GM10266 (cell line): Measurements from ENCODE around the gene MRPL9.

ENCODE experiments used
- DNase-seq: peaks from one replicate; pipeline ENCODE4 v3.0.0; 2012; ENCODE audit errors: extremely low spot score
- TF ChIP-seq, protein P1 (sequence below): IDR thresholded peaks from 2 replicates; pipeline ENCODE4 v1.5.1; 2012; ENCODE audit warnings: mild to moderate bottlenecking, low read depth; ENCODE audit not compliant: control insufficient read depth, insufficient read depth; ENCODE audit errors: missing control alignments

The MRPL9 gene

DNA sequence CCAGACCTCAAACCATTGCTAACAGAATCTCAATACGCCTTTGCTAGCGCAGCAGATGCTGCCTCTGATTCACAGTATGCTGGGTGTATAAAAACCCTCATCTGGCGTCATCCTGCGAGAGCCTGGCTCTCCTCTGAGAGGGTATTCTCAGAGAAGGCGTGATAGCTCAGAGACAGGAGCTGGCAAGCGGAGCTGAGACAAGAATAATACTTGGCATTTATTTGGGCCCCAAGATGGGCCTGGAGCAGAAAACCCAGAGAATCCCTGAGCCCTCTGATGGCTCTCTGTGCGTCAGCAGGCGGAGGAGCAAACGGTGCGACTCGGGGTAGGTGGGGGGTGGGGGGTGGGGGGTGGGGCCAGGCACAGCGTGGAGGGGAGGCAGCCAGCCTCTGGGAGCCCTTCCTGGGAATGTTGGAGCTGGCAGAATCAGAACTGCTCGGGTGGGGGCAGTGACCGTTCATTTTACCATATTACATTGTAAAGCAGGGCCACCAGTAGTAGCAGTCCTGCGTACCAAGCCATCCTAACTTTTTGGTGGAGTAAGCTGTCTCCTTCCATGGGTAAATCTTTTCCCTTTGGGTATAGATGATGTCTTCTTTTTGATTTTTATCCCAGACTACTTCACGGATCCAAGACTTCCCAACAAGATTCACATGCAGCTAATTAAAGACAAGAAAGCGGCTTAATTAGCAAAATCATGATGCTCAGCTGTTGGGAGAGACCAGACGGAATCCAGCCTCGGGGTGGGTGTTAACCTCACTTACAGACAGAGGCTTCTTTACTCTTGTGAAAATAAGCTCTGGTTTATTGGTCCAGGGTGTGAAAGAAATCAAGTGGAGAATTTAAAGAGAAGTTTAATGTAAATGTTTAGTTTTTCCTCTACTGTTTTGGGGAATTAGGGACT lies 34.9 kb downstream of the MRPL9 start:
- DNase-seq = no peak
- TF ChIP-seq, protein P1, sequence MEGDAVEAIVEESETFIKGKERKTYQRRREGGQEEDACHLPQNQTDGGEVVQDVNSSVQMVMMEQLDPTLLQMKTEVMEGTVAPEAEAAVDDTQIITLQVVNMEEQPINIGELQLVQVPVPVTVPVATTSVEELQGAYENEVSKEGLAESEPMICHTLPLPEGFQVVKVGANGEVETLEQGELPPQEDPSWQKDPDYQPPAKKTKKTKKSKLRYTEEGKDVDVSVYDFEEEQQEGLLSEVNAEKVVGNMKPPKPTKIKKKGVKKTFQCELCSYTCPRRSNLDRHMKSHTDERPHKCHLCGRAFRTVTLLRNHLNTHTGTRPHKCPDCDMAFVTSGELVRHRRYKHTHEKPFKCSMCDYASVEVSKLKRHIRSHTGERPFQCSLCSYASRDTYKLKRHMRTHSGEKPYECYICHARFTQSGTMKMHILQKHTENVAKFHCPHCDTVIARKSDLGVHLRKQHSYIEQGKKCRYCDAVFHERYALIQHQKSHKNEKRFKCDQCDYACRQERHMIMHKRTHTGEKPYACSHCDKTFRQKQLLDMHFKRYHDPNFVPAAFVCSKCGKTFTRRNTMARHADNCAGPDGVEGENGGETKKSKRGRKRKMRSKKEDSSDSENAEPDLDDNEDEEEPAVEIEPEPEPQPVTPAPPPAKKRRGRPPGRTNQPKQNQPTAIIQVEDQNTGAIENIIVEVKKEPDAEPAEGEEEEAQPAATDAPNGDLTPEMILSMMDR = no peak

DNA sequence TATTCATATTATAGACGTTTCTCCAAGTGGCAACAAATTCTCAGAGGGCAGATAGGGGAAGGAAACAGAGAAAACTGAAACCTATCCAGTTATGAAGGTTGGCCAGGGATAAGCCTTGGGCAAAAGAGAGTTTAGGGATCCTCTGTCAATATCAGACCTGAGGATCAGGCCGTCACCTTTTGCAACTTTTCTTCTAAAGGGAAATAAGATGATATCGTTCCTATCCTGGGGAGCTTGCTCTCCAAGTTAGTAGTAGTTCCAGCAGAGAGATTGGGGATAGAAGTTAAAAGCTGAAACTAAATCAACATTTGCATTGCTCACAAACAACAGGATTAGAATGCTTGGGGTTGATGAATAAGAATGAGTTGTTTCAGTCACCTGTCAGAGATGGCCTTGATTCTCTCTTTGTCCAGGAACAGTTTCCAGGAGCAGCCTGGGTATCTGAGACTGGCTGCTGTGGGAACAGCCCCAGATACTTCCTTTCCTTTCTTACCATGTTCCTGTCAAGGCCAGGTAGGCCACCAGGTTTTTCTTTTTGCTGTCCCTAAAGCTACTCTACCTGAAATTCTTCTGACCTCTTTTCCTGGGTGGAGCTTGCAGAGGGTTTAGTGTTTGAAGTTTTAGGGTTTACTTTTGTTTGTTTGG lies 39.4 kb downstream of the MRPL9 start:
- TF ChIP-seq, protein P1 = no peak
- no peak for DNase-seq

DNA sequence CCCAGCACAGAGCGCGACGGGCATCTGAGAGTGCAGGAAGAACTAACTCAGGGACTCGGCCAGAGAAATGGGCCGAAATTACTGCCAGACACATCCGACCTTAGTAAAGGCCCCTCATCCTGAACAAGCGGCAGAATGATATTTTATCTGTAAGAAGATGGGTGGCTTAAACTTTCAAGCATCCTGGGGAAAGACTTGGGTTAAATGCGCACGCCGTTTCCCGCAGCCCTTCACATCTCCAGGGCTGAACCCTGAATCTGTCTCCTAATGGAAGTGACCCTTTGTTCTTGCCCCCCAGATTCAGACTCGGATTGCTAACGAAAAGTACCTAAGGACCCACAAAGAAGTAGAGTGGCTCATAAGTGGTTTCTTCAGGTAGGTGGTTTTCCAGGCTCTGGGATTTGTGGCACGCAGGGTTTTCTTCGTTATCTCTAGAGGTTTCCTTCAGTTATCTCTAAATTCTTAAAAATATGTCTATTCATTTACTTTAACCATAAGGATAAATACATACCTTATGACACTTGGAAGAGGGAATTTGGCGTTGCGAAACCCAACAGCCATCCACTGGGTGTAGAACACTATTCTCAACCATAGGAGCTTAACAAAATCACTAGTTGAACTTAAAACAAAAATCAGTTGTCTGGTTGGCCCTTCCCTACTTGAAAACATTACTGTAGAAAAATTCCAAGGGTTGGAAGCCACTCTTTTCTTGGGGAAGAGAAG lies 41.3 kb downstream of the MRPL9 start:
- TF ChIP-seq, protein P1 = no peak
- DNase-seq = no peak

DNA sequence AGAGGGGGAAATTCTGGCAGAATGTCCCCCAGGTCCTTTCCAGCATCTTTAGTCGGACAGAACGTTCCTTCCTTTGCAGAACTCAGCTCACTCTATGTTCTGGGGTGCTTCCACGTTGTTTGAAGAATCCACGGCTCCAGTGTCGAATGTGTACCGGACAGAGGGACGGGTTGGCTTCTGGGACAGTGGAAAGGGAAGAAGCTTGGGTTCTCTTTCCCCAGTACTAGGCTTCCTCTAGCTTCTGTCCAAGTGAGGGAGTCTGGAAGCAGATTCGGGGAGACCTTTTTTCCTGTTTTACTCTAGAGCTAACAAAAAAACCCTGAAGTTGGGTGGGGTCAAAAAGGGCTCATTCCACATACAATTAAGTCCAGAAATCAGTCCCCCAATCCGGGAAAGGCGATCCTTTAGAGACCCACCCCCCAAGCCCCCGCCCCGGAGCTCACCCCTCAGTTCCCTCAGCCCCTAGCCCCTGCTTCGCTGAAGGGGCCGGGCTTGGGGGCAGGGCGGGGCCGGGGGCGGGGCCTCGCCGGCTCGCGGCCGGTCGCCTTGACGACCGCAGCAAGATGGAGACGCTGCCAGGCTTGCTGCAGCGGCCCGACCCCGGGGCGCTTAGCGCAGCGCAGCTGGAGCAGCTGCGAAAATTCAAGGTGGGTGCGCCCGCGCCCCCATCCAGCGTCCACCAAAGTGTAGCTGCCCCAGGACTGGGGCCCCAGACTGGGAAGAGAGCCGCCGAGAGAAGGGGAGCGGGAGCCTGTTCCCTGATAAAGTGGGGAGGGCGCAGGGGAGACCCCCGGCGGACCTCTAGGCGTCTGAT lies 42.1 kb downstream of the MRPL9 start, which contains the start of gene RIIAD1:
TSS of gene RIIAD1 (plus strand) at position 549 of the 814 bp plus-strand sequence. CDS start at position 564, 15 bp downstream.
- DNase-seq = peak; percentile 90
- TF ChIP-seq, protein P1 = no peak

DNA sequence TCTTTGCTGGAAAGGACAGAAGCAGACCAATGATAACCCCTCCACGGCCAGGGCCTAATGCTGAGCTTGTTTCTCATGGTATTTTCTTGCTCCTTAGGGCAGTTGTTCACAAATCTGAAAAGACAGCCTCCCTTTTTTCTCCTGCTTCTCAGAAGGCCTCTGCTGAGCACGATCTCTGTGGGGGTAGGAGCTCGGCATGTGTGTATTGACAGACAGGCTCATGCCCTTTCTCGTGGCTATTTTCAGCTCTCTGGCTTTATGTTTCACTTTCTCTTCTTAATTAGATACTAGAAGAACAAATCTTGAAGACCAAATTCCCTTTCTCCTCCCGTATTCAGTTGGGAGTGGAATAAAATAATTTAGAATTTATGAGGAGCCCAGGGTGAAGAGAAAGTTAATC lies 42.7 kb downstream of the MRPL9 start:
- TF ChIP-seq, protein P1 = no peak
- peak; percentile 83 for DNase-seq

DNA sequence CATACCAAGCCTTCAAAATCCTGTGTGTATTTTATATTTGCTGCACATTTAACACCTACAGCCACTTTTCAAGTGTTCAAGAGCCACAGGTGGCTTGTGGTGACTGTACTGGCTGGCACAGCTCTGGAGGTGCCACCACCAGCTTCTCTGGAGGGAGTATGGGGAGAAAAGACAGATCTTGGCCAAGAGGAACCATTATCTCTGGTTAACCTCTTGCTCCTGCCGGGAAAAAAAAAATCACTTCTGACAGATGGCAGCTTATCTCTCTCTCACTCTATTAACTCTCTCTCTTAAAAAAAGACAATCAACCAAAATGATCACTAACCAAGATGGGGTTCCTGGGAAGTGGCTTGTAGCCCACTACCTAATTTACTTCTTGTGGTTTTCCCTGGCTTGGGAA lies 43.2 kb downstream of the MRPL9 start:
- TF ChIP-seq, protein P1 = no peak
- no peak for DNase-seq
